Mucosa of stomach (tissue), 1 donor: ENCODE measurements around the gene NOBOX.
A peak's percentile ranks its signal among the peaks of the same experiment; 100 is the strongest.
"Not testable (repeated sequence)": the region's sequence is repeated elsewhere in the genome, so short reads cannot be mapped to it uniquely, and the experiment has no call there.

ENCODE experiments used
- H3K27me3 ChIP-seq: one replicate; pipeline ENCODE4 v1.7.0; 2013; ENCODE audit warnings: mild to moderate bottlenecking, low read length; ENCODE audit not compliant: control insufficient read depth, insufficient read depth
- H3K36me3 ChIP-seq: one replicate; pipeline ENCODE4 v1.7.0; 2013; ENCODE audit warnings: low read length; ENCODE audit not compliant: control insufficient read depth, insufficient read depth
- H3K4me1 ChIP-seq: one replicate; pipeline ENCODE4 v1.7.0; 2013; ENCODE audit warnings: mild to moderate bottlenecking, low read length; ENCODE audit not compliant: control insufficient read depth, insufficient read depth
- H3K4me3 ChIP-seq: one replicate; pipeline ENCODE4 v1.7.0; 2013; ENCODE audit warnings: low read length
- H3K9ac ChIP-seq: one replicate; pipeline ENCODE4 v1.7.0; 2013; ENCODE audit warnings: mild to moderate bottlenecking, low read length, moderate library complexity
- H3K9me3 ChIP-seq: one replicate; pipeline ENCODE4 v1.7.0; 2013; ENCODE audit warnings: mild to moderate bottlenecking, low read length, moderate library complexity; ENCODE audit not compliant: control insufficient read depth
- donor health status: Pancreatic carcinoma.

The NOBOX gene

DNA sequence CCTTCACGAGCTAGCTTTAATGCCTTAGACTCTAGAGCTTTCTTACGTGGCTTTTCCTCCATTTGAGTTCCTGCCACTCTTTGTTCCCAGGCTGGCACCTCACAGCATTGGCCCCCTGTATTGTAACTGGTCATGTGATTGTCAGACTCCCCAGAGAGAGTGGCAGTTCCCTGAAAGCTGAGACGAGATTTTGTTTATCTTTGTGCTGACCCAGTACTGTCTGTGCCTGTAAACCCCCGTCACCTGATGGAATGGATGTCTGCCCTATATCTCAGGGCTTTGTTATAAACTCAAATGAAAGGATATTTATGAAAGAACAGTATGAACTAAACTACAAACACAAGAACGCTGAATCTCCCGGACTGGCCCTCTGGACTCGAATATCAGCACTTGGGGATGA, 13.0 kb downstream of the NOBOX start:
- no peak overlapping the region for H3K4me3 ChIP-seq
- H3K9ac ChIP-seq, result no peak overlapping the region
- no peaks in the 10 kb centered on the region for H3K9me3 ChIP-seq
- no peaks in the 10 kb centered on the region for H3K4me1 ChIP-seq
- no peaks in the 10 kb centered on the region for H3K27me3 ChIP-seq
- no peaks in the 10 kb centered on the region for H3K36me3 ChIP-seq

DNA sequence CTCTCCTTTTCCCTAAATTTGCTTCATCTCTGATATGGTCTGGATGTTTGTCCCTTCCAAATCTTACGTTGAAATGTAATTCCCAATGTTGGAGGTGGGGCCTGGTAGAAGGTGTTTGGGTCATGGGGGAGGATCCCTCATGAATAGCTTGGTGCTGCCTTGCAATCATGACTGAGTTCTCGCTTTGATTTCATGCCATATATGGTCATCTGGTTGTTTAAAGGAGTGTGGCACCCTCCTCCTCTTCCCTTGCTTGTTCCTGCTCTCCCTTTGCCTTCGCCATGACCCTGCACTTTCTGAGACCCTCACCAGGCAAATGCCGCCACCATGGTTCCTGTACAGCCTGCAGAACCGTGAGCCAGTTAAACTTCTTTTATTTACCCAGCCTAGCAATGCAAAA, 14.5 kb downstream of the NOBOX start:
- H3K9ac ChIP-seq, result peak overlapping the region; percentile 5
- no peaks in the 10 kb centered on the region for H3K4me1 ChIP-seq
- H3K4me3 ChIP-seq, result no peak overlapping the region
- H3K27me3 ChIP-seq, result no peaks in the 10 kb centered on the region
- H3K36me3 ChIP-seq, result no peaks in the 10 kb centered on the region
- no peaks in the 10 kb centered on the region for H3K9me3 ChIP-seq

DNA sequence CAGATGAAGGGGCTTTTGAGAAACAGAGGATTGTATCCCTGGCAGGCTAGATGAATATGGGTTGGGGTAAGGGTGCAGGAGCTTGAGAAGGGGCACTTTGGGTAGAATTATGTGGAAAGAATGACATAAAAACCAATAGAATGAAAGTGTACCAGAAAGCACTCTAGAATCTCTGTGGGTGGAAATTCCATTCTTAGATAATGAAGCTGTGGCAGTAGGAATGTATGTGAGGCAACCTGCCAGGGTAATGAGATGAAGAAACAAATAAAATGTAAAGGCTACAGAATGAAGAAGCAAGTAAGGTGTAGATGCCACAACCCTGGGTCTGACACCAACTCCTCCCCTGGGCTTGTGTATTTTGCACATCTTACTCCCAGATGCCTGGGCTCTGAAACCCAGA, 16.8 kb downstream of the NOBOX start:
- Histone ChIP-seq H3K9ac (no peak overlapping the region), H3K27me3 (no peaks in the 10 kb centered on the region), H3K36me3 (no peaks in the 10 kb centered on the region), H3K4me3 (no peak overlapping the region), H3K4me1 (no peaks in the 10 kb centered on the region), H3K9me3 (no peaks in the 10 kb centered on the region)

DNA sequence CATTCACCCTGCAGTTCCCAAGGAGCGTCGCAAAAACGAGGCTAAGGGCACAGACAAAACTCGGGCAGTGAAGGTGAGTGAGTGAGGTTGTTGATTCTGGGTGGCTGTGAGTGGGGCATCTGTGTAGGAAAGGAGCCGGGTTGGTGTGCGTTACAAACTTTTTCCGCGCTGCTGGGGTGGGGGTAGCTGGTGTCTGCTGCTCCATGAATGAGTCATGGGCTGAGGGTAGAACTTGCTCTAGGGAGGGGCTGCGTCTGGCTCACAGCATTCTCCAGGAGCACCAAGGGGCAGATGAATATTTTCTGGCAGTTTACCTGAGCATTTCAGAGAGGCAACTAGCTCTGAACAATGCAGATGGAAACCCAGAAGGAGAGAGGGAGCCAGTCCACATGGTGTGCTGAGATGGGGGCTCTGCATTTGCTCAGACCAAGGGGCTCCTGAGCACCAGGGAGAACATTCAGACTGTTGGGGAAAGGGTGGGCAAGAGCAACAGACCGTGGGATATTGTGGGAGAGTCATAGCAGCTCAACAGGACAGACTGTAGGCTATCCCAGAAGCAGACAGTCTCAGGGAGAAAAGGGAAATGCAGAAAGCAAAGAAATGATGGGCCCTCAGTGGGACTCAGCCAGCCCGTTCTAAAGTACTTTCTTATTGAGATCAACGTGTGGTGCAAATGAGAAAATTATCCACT, 18.8 kb downstream of the NOBOX start:
- H3K9me3 ChIP-seq, result no peaks in the 10 kb centered on the region
- H3K4me1 ChIP-seq, result no peaks in the 10 kb centered on the region
- no peaks in the 10 kb centered on the region for H3K27me3 ChIP-seq
- no peak overlapping the region for H3K9ac ChIP-seq
- H3K36me3 ChIP-seq, result peaks cover 4% of the 10 kb centered on the region
- no peak overlapping the region for H3K4me3 ChIP-seq

DNA sequence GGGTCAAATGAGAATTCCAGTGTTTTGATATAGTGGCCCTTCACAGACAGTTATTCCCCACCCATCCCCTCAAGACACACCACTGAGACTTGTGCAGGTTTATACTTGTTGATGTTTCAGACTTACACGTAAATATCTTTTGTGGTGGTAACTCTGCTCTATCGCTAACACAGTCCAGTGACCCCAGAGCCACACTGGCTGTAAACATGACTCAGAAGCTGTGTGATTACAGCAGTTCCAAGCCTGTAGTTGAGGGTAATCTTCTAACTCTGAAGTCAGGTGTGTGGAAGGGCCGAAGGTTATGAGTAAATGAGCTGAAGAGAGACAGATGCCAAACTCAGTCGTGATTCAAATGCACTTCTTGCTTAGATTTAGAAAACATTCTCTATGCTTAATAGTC, 19.4 kb downstream of the NOBOX start:
- H3K9ac ChIP-seq, result no peak overlapping the region
- no peaks in the 10 kb centered on the region for H3K4me1 ChIP-seq
- no peak overlapping the region for H3K4me3 ChIP-seq

DNA sequence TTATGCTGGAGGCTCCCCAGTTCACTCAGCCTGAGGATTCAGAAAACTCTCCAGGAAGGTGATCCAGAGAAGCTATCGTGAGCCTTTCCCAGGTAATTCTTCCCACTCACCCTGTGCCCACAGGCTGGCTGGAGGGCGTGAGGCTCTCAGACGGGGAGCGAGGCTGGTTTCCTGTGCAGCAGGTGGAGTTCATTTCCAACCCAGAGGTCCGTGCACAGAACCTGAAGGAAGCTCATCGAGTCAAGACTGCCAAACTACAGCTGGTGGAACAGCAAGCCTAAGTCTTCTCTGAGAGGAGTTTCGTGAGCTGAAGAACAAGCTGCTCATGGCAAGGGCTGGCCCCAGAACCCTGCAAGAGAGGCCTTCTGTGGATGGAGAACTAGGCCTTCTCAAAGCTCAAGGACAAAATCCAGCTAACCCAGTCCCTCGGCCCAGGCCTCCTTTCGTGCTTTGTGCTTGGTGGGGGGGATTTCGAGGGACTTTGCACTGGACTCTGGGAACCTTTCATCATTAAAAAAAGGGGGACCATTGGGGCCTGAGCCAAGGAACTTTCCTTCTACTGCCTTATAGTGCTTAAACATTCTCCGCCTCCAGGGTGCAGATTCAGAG, 23.6 kb downstream of the NOBOX start:
- no peak overlapping the region for H3K4me3 ChIP-seq
- H3K9me3 ChIP-seq, result no peaks in the 10 kb centered on the region
- peaks cover 4% of the 10 kb centered on the region for H3K36me3 ChIP-seq
- H3K9ac ChIP-seq, result no peak overlapping the region
- no peaks in the 10 kb centered on the region for H3K27me3 ChIP-seq
- H3K4me1 ChIP-seq, result no peaks in the 10 kb centered on the region

More for the DNA sequence above, 19.4 kb downstream of the NOBOX start:
- Histone ChIP-seq H3K27me3 (no peaks in the 10 kb centered on the region), H3K36me3 (peaks cover 4% of the 10 kb centered on the region), H3K9me3 (no peaks in the 10 kb centered on the region)

DNA sequence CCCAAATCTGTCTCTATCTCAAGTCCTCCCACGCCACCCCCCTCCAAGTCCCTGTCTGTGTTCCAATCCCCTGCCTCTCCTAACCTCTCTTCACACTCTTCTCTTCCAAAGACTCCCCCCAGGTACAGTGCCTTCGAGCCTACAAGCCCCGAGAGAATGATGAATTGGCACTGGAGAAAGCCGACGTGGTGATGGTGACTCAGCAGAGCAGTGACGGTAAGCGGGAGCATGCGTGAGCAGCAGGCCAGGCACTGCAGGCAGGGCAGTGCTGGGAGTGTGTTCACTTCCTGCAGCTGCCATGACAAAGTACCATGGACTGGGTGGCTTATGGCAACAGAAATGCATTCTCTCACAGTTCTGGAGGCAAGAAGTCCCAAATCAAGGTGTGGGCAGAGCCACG, 24.8 kb downstream of the NOBOX start:
- H3K9me3 ChIP-seq, result no peaks in the 10 kb centered on the region
- H3K9ac ChIP-seq, result no peak overlapping the region
- no peaks in the 10 kb centered on the region for H3K27me3 ChIP-seq
- H3K4me1 ChIP-seq, result no peaks in the 10 kb centered on the region
- peaks cover 4% of the 10 kb centered on the region for H3K36me3 ChIP-seq
- no peak overlapping the region for H3K4me3 ChIP-seq

DNA sequence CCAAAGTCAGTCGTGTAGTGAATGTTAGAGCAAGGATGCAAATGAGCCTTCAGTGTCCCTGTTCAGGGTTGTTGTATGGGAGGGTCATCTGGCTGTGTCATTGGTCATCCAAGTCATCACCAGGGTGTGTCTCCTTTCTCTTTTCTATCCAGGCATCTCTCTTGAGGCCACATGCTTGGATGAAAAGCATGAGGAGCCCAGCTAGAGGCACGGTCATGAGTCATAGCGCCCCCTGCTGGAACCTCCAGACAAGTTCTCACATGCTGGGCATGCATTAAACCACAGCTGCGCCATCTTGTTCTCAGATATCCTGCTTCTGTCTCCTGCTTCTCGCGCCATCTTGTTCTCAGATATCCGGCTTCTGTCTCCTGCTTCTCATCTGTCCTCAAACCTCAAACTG, 34.3 kb downstream of the NOBOX start:
- not testable (repeated sequence) for H3K4me3 ChIP-seq, H3K4me1 ChIP-seq, H3K27me3 ChIP-seq, H3K36me3 ChIP-seq, H3K9me3 ChIP-seq, H3K9ac ChIP-seq

DNA sequence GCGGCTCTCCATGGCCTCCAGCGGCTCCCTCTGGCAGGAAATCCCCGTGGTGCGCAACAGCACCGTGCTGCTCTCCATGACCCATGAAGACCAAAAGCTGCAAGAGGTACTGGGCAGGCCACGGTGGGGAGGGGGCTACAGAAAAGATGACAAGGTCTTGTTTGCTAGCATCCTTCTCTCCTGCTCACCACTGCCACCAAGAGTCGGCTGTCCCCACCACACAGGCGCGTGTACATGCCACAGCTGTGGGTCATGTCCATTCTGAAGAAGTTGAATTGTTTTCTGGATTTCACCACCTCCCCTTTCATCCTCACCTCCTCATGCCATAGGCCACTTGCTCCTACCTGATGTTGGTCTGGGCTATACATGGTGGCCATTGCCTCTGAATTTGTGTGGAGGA, 36.2 kb downstream of the NOBOX start:
- not testable (repeated sequence) for H3K9me3 ChIP-seq, H3K9ac ChIP-seq, H3K27me3 ChIP-seq, H3K4me3 ChIP-seq, H3K36me3 ChIP-seq, H3K4me1 ChIP-seq

DNA sequence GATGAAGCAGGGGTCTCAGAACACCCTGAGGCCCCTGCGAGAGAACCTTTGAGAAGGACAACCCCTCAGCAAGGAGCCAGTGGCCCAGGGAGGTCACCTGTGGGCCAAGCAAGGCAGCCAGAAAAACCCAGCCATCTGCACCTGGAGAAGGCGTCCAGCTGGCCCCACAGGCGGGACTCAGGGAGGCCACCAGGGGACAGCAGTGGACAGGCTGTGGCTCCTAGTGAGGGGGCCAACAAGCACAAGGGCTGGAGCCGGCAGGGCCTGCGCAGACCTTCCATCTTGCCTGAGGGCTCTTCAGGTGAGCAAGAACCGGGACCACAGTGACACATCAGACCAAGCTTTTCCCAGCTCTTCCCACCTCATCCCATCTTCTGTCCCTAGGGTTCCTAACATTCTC, 38.0 kb downstream of the NOBOX start:
- not testable (repeated sequence) for H3K36me3 ChIP-seq, H3K4me3 ChIP-seq, H3K27me3 ChIP-seq, H3K9me3 ChIP-seq, H3K4me1 ChIP-seq, H3K9ac ChIP-seq

DNA sequence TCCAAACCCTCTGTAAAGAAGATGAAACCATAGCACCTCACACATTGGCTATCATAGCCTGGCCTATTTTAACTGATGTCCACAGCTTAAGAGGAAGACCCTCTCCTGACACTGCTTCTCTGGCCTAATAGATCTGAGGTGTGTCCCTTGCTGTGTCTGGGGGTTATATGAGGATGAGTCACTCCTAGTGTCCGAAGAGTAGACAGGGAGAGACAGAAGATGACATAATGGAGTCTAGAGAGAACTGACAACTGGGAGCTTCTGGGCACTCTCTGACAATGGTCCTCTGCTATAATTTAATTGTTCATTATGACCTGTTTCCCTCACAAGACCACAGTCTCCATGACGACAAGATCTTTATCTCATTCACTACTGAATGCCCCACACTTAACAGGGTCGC, 41.4 kb downstream of the NOBOX start:
- H3K36me3 ChIP-seq, H3K9ac ChIP-seq, H3K27me3 ChIP-seq, H3K4me3 ChIP-seq, H3K4me1 ChIP-seq, H3K9me3 ChIP-seq: not testable (repeated sequence)

DNA sequence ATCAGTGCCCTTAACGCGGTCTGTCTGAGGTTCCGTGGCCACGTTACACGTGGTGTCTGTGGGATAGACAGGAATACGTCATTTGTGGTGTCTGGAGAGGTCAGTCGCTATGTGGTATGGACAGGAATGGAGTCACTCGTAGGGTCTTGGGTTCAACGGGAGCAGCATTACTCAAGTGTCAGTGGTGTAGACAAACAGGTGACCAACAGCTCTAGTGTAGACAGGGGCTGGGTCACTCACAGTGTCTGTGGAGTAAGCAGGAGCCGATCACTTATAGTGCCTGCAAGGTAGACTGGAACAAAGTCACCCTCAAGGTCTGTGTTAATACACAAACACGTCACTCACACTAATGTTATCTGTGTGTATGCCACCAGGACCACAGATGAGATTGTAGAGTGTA, 46.6 kb downstream of the NOBOX start:
- H3K36me3 ChIP-seq, H3K9me3 ChIP-seq, H3K9ac ChIP-seq, H3K4me1 ChIP-seq, H3K4me3 ChIP-seq, H3K27me3 ChIP-seq: not testable (repeated sequence)

DNA sequence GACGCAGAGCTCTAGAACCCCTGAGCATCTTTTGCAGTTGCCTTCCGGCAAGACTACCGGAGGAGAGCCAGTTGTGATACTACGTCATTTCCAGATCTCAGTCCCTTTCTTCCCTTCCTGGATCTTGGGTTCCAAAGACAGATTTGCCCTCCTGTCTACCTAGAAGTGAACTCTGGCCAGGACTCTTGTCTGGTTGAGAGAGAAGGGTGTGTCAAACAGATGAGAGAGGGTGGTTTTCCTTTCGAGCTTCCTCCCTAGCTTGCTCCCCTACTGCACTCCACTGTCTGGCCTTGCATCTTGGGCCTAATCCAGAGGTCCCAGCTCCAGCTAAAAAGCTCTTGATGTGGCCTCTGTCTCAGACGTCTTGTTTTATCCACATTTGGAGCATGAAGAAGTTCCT, 47.3 kb downstream of the NOBOX start:
- H3K27me3 ChIP-seq, H3K9ac ChIP-seq, H3K9me3 ChIP-seq, H3K36me3 ChIP-seq, H3K4me3 ChIP-seq, H3K4me1 ChIP-seq: not testable (repeated sequence)
